K562 (cell line): ENCODE data around the gene ZNF490. TPM values are rescaled to one million over a fixed set of nuclear protein-coding genes. Genes with fewer than 3 reads are reported as not detected.

ENCODE experiments used
- COPS2 ChIP-seq: fragments of 450-650 bp; conservative IDR thresholded peaks from 2 replicates; pipeline ENCODE4 v1.6.1; 2016; ENCODE audit warnings: mild to moderate bottlenecking, moderate library complexity
- ELF4 ChIP-seq: fragments of 450-650 bp; formaldehyde crosslinking; IDR thresholded peaks from 2 replicates; pipeline ENCODE4 v1.4.0; 2022; ENCODE audit warnings: missing genetic modification characterization
- GABPA ChIP-seq: fragments of 200-800 bp; sonication (Bioruptor generic); conservative IDR thresholded peaks from 2 replicates; pipeline ENCODE4 v1.6.1; 2016; ENCODE audit warnings: low read depth, missing genetic modification characterization, missing compliant biosample characterization
- JUN ChIP-seq, 2 experiments: sonication (generic) in 1 of 2; formaldehyde crosslinking in 1 of 2; IDR thresholded peaks; 2 replicates each; pipeline versions ENCODE4 v1.6.1 to v1.8.0; 2012 to 2022; ENCODE audit warnings: borderline replicate concordance in 2 of 2, mild to moderate bottlenecking in 2 of 2, improper control_type of control experiment in 1 of 2, low read depth in 1 of 2, low read length in 1 of 2, missing genetic modification reagents in 1 of 2
- MTF1 ChIP-seq: fragments of 250-450 bp; sonication (Bioruptor Pico); IDR thresholded peaks from 2 replicates; pipeline ENCODE4 v1.9.0; 2021; ENCODE audit warnings: moderate library complexity, mild to moderate bottlenecking, inconsistent platforms, borderline replicate concordance
- POLR2AphosphoS2 ChIP-seq: IDR thresholded peaks from 2 replicates; pipeline ENCODE4 v1.6.1; 2012; ENCODE audit warnings: low read length, improper control_type of control experiment
- POLR3A ChIP-seq: IDR thresholded peaks from 2 replicates; pipeline ENCODE4 v1.6.1; 2011; ENCODE audit warnings: borderline replicate concordance, mild to moderate bottlenecking, moderate library complexity; ENCODE audit not compliant: insufficient read length, insufficient read depth; ENCODE audit errors: extremely low read depth
- RAD51 ChIP-seq: fragments of 450-650 bp; IDR thresholded peaks from 2 replicates; pipeline ENCODE4 v1.7.1; 2016; ENCODE audit warnings: low read depth, mild to moderate bottlenecking, borderline replicate concordance
- TRIM28 ChIP-seq: fragments of 450-650 bp; IDR thresholded peaks from 2 replicates; pipeline ENCODE4 v1.6.1; 2017
- U2AF1 ChIP-seq: fragments of 200-400 bp; formaldehyde crosslinking; optimal IDR thresholded peaks from 2 replicates; pipeline ENCODE3; 2017; ENCODE audit warnings: mild to moderate bottlenecking, low read depth, low read length, moderate library complexity
- ZC3H8 ChIP-seq: fragments of 450-650 bp; IDR thresholded peaks from 2 replicates; pipeline ENCODE4 v1.6.1; 2017
- ZNF174 ChIP-seq: fragments of 250-450 bp; sonication (Bioruptor Pico); IDR thresholded peaks from 2 replicates; pipeline ENCODE4 v1.4.0; 2020; ENCODE audit warnings: mild to moderate bottlenecking
- ZNF282 ChIP-seq: sonication (generic); formaldehyde crosslinking; IDR thresholded peaks from 2 replicates; pipeline ENCODE4 v1.8.1; 2023; ENCODE audit warnings: missing genetic modification reagents
- ZNF408 ChIP-seq: fragments of 250-450 bp; sonication (Bioruptor Pico); IDR thresholded peaks from 2 replicates; pipeline ENCODE4 v1.4.0; 2020; ENCODE audit warnings: low read depth, mild to moderate bottlenecking, moderate library complexity
- polyA plus RNA-seq, 8 experiments: library from polyadenylated mRNA; depleted of rRNA in 4 of 8; stranded (reverse) in 5 of 8; unstranded in 3 of 8; fragments of >200 nt; fragmentation: Nextera tagmentation in 2 of 8; fragmentation: Illumina TruSeq in 1 of 8; extraction: Ambion mirVana in 2 of 8; extraction: Trizol in 1 of 8; gene quantifications; 2 replicates each; pipeline versions ENCODE4 v1.2.1 to v1.2.3, GENCODE V29; 2011 to 2014; ENCODE audit warnings: inconsistent platforms in 1 of 8, missing spikeins in 1 of 8
- total RNA-seq, 7 experiments: library from RNA; depleted of rRNA in 6 of 7; stranded (reverse); fragments of >200 nt in 6 of 7; fragmentation: Illumina TruSeq in 2 of 7; extraction: Trizol in 2 of 7; gene quantifications; 2 replicates each; pipeline versions ENCODE4 v1.2.1 to v1.2.3, GENCODE V29; 2011 to 2021; ENCODE audit warnings: low replicate concordance in 1 of 7
- TF ChIP-seq, protein P1 (sequence below): fragments of 250-450 bp; sonication (Bioruptor Pico); IDR thresholded peaks from 2 replicates; pipeline ENCODE4 v1.5.0; 2021
- TF ChIP-seq, protein P2 (sequence below): fragments of 450-650 bp; IDR thresholded peaks from 2 replicates; pipeline ENCODE4 v1.6.1; 2018; ENCODE audit not compliant: partially characterized antibody
- TF ChIP-seq, protein P3 (sequence below), 3 experiments: IDR thresholded peaks in 2 of 3; conservative IDR thresholded peaks in 1 of 3; 2 replicates each; pipeline ENCODE4 v1.5.1; 2011 to 2012; ENCODE audit warnings: low read length in 3 of 3, mild to moderate bottlenecking in 3 of 3, control low read depth in 2 of 3, improper control_type of control experiment in 1 of 3, inconsistent platforms in 1 of 3, low read depth in 1 of 3, mixed read lengths in 1 of 3, moderate library complexity in 1 of 3; ENCODE audit not compliant: insufficient read depth in 2 of 3
- TF ChIP-seq, protein P4 (sequence below): sonication (generic); formaldehyde crosslinking; IDR thresholded peaks from 2 replicates; pipeline ENCODE4 v1.8.0; 2023; ENCODE audit warnings: mild to moderate bottlenecking, missing genetic modification reagents

ZNF490 gene
- total and polyA plus RNA-seq, 9 of the 15 experiments (the other 6 are each of a cell fraction or from before 2014, with no cell fraction given): 0.90 to 8.3 (median 4.4) TPM

GRCh38 chr19:12610540-12611360, at the start of gene ZNF490, which contains the start of gene ZNF791 (continued):
- TF ChIP-seq, protein P1, sequence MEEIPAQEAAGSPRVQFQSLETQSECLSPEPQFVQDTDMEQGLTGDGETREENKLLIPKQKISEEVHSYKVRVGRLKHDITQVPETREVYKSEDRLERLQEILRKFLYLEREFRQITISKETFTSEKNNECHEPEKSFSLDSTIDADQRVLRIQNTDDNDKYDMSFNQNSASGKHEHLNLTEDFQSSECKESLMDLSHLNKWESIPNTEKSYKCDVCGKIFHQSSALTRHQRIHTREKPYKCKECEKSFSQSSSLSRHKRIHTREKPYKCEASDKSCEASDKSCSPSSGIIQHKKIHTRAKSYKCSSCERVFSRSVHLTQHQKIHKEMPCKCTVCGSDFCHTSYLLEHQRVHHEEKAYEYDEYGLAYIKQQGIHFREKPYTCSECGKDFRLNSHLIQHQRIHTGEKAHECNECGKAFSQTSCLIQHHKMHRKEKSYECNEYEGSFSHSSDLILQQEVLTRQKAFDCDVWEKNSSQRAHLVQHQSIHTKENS (CRISPR knock-in tag): no peak
- TF ChIP-seq POLR3A (no peak), U2AF1 (no peak), MTF1 (no peak), ELF4 (CRISPR knock-in tag) (no peak), ZNF282 (CRISPR knock-in tag) (no peak), RAD51 (no peak), ZNF408 (no peak), TRIM28 (peak; percentile 47; the same call in 1 of the 2 replicates), GABPA (tag) (peak; percentile 96), ZC3H8 (no peak), POLR2AphosphoS2 (no peak), COPS2 (no peak), JUN (IDR thresholded peaks at IDR 0.05; ENCODE audit: borderline replicate concordance, low read depth, low read length) (peak; percentile 44; the same call in 1 of the 2 replicates), JUN (CRISPR knock-in tag; IDR thresholded peaks at IDR 0.05; ENCODE audit: borderline replicate concordance) (no peak), ZNF174 (CRISPR knock-in tag) (no peak)
- TF ChIP-seq, protein P2, sequence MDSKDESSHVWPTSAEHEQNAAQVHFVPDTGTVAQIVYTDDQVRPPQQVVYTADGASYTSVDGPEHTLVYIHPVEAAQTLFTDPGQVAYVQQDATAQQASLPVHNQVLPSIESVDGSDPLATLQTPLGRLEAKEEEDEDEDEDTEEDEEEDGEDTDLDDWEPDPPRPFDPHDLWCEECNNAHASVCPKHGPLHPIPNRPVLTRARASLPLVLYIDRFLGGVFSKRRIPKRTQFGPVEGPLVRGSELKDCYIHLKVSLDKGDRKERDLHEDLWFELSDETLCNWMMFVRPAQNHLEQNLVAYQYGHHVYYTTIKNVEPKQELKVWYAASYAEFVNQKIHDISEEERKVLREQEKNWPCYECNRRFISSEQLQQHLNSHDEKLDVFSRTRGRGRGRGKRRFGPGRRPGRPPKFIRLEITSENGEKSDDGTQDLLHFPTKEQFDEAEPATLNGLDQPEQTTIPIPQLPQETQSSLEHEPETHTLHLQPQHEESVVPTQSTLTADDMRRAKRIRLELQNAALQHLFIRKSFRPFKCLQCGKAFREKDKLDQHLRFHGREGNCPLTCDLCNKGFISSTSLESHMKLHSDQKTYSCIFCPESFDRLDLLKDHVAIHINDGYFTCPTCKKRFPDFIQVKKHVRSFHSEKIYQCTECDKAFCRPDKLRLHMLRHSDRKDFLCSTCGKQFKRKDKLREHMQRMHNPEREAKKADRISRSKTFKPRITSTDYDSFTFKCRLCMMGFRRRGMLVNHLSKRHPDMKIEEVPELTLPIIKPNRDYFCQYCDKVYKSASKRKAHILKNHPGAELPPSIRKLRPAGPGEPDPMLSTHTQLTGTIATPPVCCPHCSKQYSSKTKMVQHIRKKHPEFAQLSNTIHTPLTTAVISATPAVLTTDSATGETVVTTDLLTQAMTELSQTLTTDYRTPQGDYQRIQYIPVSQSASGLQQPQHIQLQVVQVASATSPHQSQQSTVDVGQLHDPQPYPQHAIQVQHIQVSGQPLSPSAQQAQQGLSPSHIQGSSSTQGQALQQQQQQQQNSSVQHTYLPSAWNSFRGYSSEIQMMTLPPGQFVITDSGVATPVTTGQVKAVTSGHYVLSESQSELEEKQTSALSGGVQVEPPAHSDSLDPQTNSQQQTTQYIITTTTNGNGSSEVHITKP: peak; percentile 81
- TF ChIP-seq, protein P3, sequence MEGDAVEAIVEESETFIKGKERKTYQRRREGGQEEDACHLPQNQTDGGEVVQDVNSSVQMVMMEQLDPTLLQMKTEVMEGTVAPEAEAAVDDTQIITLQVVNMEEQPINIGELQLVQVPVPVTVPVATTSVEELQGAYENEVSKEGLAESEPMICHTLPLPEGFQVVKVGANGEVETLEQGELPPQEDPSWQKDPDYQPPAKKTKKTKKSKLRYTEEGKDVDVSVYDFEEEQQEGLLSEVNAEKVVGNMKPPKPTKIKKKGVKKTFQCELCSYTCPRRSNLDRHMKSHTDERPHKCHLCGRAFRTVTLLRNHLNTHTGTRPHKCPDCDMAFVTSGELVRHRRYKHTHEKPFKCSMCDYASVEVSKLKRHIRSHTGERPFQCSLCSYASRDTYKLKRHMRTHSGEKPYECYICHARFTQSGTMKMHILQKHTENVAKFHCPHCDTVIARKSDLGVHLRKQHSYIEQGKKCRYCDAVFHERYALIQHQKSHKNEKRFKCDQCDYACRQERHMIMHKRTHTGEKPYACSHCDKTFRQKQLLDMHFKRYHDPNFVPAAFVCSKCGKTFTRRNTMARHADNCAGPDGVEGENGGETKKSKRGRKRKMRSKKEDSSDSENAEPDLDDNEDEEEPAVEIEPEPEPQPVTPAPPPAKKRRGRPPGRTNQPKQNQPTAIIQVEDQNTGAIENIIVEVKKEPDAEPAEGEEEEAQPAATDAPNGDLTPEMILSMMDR (IDR thresholded peaks at IDR 0.05 in 2 of 3, conservative IDR thresholded peaks at IDR 0.05 in 1 of 3; ENCODE audit: insufficient read depth in 2 of 3, low read depth in 1 of 3, low read length in 3 of 3): peak in 2 of 3 experiments; percentile 6 to 18; a peak in 1 of 6 replicates
- TF ChIP-seq, protein P4, sequence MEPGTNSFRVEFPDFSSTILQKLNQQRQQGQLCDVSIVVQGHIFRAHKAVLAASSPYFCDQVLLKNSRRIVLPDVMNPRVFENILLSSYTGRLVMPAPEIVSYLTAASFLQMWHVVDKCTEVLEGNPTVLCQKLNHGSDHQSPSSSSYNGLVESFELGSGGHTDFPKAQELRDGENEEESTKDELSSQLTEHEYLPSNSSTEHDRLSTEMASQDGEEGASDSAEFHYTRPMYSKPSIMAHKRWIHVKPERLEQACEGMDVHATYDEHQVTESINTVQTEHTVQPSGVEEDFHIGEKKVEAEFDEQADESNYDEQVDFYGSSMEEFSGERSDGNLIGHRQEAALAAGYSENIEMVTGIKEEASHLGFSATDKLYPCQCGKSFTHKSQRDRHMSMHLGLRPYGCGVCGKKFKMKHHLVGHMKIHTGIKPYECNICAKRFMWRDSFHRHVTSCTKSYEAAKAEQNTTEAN: peak; percentile 54; the same call in 1 of the 2 replicates
